ENCODE results near the gene TP53I13.

TP53I13 gene

DNA sequence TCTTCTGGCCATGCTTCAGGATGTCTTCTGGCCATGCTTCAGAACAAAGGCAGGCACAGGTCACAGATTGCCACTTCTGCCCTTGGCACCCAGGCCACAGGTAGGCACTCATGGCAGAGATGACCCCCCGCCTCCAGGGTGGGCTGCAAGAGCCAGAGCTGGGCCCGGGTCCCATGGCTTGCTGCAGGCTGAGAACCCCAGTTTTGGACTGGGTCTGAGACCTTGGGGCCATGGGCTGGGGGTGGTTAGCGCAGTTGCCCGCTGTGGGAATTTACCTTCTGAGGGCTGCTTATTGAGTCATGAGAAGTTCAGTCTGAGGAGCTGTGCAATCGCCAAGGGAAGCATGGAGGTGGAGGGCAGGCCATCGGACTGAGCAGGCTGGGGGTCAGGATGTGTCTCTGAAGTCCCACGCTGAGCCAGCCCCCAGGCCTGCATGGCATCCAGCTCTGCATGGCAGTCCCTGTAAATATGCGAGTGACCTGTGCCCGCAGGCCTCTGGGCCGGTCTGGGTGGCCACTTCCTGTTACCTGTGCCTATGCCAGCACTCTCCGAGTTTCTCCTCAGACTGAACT lies 26.1 kb downstream of the TP53I13 start:
- TF ChIP-seq, protein P1, sequence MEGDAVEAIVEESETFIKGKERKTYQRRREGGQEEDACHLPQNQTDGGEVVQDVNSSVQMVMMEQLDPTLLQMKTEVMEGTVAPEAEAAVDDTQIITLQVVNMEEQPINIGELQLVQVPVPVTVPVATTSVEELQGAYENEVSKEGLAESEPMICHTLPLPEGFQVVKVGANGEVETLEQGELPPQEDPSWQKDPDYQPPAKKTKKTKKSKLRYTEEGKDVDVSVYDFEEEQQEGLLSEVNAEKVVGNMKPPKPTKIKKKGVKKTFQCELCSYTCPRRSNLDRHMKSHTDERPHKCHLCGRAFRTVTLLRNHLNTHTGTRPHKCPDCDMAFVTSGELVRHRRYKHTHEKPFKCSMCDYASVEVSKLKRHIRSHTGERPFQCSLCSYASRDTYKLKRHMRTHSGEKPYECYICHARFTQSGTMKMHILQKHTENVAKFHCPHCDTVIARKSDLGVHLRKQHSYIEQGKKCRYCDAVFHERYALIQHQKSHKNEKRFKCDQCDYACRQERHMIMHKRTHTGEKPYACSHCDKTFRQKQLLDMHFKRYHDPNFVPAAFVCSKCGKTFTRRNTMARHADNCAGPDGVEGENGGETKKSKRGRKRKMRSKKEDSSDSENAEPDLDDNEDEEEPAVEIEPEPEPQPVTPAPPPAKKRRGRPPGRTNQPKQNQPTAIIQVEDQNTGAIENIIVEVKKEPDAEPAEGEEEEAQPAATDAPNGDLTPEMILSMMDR (IDR thresholded peaks at IDR 0.05; ENCODE audit: low read depth, low read length, missing control alignments) = no peak
- Histone ChIP-seq H3K36me3 (replicated peaks) (no peaks in the 10 kb centered on the region), H3K27ac (no peak overlapping the region), H3K4me3 (ENCODE audit: low read depth, low read length) (no peak overlapping the region), H3K27me3 (replicated peaks) (no peaks in the 10 kb centered on the region)
- in situ Hi-C loops (cut with HindIII; ENCODE audit: low pct_ligation_motif_present, low sequenced_read_pairs) = no loop called here
- DNase-seq = no peak

DNA sequence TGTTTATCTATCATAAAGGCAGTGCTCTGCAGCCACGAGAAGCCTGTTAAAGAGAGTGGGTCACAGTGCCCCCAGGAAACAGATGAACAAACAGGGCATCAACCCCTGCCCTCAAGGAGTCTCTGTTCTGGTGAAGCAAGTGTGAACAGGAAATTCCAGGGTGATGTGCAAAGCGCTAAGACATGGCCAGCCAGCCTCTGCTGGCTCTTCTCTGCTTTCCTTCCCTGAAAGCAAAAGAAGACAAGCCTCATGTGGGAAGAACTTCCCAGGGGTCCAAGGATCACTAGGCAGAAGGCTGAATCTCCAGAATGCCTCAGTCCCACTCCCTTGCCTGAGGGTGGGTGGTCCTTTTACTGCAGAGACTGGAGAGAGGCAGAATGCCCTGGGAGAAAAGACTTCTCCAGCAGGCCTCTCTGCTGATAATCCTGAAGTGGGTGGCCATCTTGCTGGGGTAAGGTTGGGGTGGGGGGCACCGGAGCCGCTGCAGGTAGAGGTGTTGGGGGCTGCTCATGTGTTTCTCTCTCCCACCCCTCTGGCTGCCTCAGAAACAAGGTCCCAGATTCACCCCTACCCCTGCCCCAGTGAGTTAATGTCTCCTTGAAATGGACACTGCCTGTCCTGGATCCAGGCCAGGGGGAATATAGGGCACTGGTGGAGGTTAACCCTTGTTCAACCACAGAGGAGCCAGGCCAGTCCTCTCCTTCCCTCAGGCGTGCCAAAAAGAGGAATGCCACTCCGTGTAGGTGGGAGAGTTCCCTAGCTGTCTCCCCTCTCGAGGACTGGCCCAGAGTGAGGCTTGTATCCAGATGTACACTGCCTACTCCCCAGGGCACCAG lies 26.8 kb downstream of the TP53I13 start:
- in situ Hi-C loops (cut with HindIII; ENCODE audit: low pct_ligation_motif_present, low sequenced_read_pairs) = no loop called here
- DNase-seq = no peak
- Histone ChIP-seq H3K27me3 (replicated peaks) (no peaks in the 10 kb centered on the region), H3K4me3 (ENCODE audit: low read depth, low read length) (no peak overlapping the region), H3K27ac (no peak overlapping the region), H3K36me3 (replicated peaks) (no peaks in the 10 kb centered on the region)
- TF ChIP-seq, protein P1 (IDR thresholded peaks at IDR 0.05; ENCODE audit: low read depth, low read length, missing control alignments) = no peak

DNA sequence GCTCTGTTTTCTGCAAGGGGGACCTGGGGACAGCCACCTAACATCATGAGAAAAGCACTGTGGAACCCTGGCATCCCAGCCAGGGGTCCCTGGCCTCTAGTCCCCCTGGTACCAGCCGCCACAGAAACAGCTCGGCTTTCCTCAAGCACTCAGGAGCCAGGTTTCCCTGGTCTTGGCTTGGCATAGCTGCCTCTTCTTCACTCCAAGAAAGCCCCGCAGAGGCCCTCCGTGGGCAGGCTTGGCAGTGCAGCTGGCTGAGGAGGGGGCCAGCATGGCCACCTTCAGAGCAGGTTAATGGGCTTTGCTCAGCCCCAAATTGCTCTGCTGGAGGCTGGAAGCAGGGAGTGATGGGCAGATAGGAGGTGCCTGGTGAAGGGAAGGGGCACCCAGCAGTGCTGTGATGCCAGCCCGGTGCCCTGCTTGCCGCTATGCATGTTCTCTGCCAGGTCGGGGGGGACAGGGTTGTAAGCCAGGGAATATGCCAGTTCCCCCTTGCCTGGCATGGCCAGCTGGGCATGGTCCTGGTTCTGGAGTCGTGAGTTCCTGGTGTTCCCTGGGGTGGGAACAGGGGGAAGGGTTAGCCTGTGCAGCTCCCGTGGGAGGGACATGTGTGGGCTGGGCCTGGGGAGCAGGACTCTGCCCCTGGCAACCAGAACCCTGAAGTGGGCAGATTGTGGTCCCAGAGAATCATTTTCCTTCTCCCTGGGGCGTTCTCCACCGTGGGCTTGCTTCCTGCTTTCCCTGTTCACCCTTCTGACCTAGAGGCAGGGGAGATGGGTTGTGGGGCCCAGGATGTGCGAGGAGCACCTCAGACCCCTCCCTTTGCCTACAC lies 27.7 kb downstream of the TP53I13 start:
- Histone ChIP-seq H3K27me3 (replicated peaks) (no peaks in the 10 kb centered on the region), H3K36me3 (replicated peaks) (no peaks in the 10 kb centered on the region), H3K27ac (no peak overlapping the region)

DNA sequence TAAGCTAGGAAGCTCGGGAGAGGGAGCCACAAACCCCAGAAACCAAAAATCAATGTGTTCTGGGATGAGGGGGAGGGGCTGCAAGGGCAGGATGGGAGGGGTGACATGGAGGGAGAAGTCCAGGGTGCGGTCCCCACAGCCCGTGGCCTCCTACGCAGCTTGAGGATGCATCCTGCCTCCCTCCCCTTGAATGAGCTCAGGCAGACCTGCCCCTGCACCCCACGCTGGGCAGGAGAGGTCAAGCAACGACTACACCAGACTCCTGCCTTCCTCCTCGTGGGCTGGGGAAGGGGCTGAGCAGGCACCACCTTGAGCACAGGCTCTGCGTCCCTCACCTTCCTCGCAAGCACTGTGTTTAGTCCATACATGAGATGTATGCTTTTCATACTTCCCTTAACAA lies 28.3 kb downstream of the TP53I13 start:
- H3K36me3 ChIP-seq (replicated peaks) = no peaks in the 10 kb centered on the region
- in situ Hi-C loops (cut with HindIII; ENCODE audit: low pct_ligation_motif_present, low sequenced_read_pairs) = no loop called here
- TF ChIP-seq, protein P1 (IDR thresholded peaks at IDR 0.05; ENCODE audit: low read depth, low read length, missing control alignments) = no peak
- no peak overlapping the region for H3K4me3 ChIP-seq (ENCODE audit: low read depth, low read length)
- no peak for DNase-seq
- H3K27me3 ChIP-seq (replicated peaks) = no peaks in the 10 kb centered on the region
- no peak overlapping the region for H3K27ac ChIP-seq

More for the DNA sequence above, 27.7 kb downstream of the TP53I13 start:
- H3K4me3 ChIP-seq (ENCODE audit: low read depth, low read length) = no peak overlapping the region
- DNase-seq = no peak
- TF ChIP-seq, protein P1 (IDR thresholded peaks at IDR 0.05; ENCODE audit: low read depth, low read length, missing control alignments) = no peak
- in situ Hi-C loops (cut with HindIII; ENCODE audit: low pct_ligation_motif_present, low sequenced_read_pairs) = no loop called here

DNA sequence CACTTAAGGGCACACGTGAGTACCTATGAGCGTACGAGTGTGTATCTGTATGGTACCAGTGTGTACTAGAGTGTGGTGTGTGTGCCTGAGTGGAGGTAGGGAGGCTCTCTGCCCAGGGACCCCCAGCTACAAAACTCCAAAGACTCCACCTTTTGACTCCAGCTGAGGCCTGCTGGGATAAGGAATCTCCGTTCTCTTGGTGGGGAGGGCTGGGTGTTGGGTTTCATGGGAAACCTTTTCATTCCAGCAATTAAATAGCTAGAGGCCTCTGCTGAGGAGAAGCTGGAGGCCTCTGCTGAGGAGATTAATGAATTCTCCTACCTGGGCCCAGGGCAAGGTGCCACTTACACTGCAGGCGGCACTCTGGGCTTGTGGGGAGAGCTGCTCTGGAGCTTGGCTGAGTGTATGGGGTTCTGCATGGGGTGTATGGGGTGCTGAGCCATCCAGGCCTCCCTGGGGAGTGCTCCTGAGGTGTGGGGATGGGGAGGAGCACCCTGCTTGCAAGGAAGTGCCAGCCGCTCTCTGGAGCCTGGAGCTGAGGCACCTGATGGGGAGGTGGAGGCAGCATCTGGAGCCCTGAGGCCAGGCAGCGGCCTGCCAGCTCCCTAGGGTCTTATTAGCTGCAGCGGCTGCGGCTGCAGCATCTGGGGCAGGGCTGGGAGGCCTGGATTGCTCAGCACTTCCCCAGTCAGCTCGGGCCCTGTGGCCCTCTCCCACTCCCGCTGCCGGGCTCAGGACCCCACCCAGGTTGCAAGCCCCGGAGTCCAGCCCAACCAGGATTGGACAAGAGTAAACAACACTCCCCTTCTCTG lies 29.1 kb downstream of the TP53I13 start:
- Histone ChIP-seq H3K27me3 (replicated peaks) (no peaks in the 10 kb centered on the region), H3K27ac (no peak overlapping the region), H3K36me3 (replicated peaks) (no peaks in the 10 kb centered on the region), H3K4me3 (ENCODE audit: low read depth, low read length) (no peak overlapping the region)
- DNase-seq = no peak
- in situ Hi-C loops (cut with HindIII; ENCODE audit: low pct_ligation_motif_present, low sequenced_read_pairs) = no loop called here
- TF ChIP-seq, protein P1 (IDR thresholded peaks at IDR 0.05; ENCODE audit: low read depth, low read length, missing control alignments) = no peak

Measured in brain microvascular endothelial cell (primary cell).